Peyer's patch (tissue), 4 donors: ENCODE measurements around the gene QPCT.

ENCODE experiments used
- CTCF ChIP-seq, 6 experiments: fragments of 450-650 bp in 4 of 6; fragments of 200-600 bp in 2 of 6; sonication (generic) in 1 of 6; IDR thresholded peaks; one replicate each; pipeline ENCODE4 v1.5.1; 2017 to 2019; ENCODE audit warnings: antibody characterized with exemption in 6 of 6, mild to moderate bottlenecking in 3 of 6, moderate library complexity in 1 of 6
- POLR2A ChIP-seq, 2 donors: fragments of 450-650 bp; IDR thresholded peaks; one replicate each; pipeline ENCODE4 v1.5.1; 2017; ENCODE audit warnings: antibody characterized with exemption in 2 of 2, mild to moderate bottlenecking in 2 of 2, moderate library complexity in 2 of 2

- TF ChIP-seq CTCF (IDR thresholded peaks at IDR 0.05) = no peak
- TF ChIP-seq POLR2A (IDR thresholded peaks at IDR 0.05) = no peak
These were observed 19.9 kb downstream of the QPCT start for GRCh38 chr2:37364351-37364750.
